Neural crest cell (in vitro differentiated cells): ENCODE measurements around the gene COL26A1. TPM values are rescaled to one million over a fixed set of nuclear protein-coding genes. Genes with fewer than 3 reads are reported as not detected.

Experiments used
- DNase-seq: peaks from one replicate; pipeline ENCODE4 v3.0.0; 2021; ENCODE audit warnings: low read depth, mixed read lengths, low spot score
- H3K27ac Mint-ChIP-seq: one replicate; pipeline ENCODE4 v1.8.0; 2021; ENCODE audit warnings: mild to moderate bottlenecking, mixed read lengths; ENCODE audit not compliant: unreplicated experiment
- H3K27me3 Mint-ChIP-seq: 2 replicates; pipeline ENCODE4 v1.8.0; 2021; ENCODE audit warnings: low read depth, mild to moderate bottlenecking, mixed read lengths
- H3K36me3 Mint-ChIP-seq: 2 replicates; pipeline ENCODE4 v1.8.0; 2021; ENCODE audit warnings: low read depth, mild to moderate bottlenecking, mixed read lengths
- H3K4me1 Mint-ChIP-seq: 2 replicates; pipeline ENCODE4 v1.8.0; 2021; ENCODE audit warnings: mixed read lengths
- H3K4me3 Mint-ChIP-seq: one replicate; pipeline ENCODE4 v1.8.0; 2021; ENCODE audit warnings: mild to moderate bottlenecking, mixed read lengths
- H3K9me3 Mint-ChIP-seq: 2 replicates; pipeline ENCODE4 v1.8.0; 2021; ENCODE audit warnings: mixed read lengths
- total RNA-seq: library from RNA; stranded (reverse); gene quantifications from 2 replicates; pipeline ENCODE4 v1.2.1, GENCODE V29; 2021
- TF ChIP-seq, protein P1 (sequence below): fragments of 200-600 bp; sonication (generic); conservative IDR thresholded peaks from 2 replicates; pipeline ENCODE4 v1.5.0; 2021; ENCODE audit warnings: antibody characterized with exemption, mild to moderate bottlenecking

The COL26A1 gene
- total RNA-seq, 1 donor from 2014 or later = 38.3 TPM

DNA sequence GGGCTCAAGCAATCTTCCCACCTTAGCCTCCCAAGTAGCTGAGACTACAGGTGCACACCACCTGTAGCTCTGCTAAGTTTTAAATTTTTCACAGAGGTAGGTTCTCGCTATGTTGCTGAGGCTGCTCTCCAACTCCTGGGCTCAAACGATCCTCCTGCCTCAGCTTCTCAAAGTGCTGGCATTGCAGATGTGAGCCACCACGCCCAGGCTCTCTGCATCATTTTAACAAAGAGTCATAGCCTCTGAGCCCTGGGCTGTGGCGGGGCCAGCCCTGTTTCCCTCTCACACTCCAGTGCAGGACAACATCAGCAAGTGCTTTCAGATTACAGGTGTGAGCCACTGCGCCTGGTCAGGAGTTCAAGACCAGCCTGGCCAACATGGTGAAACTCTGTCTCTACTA, 102.5 kb downstream of the COL26A1 start:
- Mint-ChIP-seq H3K4me1 (peaks cover 10% of the 10 kb centered on the region), H3K4me3 (no peak overlapping the region), H3K27ac (no peak overlapping the region), H3K9me3 (no peaks in the 10 kb centered on the region), H3K36me3 (no peaks in the 10 kb centered on the region), H3K27me3 (no peaks in the 10 kb centered on the region)
- DNase-seq = no peak
- TF ChIP-seq, protein P1, sequence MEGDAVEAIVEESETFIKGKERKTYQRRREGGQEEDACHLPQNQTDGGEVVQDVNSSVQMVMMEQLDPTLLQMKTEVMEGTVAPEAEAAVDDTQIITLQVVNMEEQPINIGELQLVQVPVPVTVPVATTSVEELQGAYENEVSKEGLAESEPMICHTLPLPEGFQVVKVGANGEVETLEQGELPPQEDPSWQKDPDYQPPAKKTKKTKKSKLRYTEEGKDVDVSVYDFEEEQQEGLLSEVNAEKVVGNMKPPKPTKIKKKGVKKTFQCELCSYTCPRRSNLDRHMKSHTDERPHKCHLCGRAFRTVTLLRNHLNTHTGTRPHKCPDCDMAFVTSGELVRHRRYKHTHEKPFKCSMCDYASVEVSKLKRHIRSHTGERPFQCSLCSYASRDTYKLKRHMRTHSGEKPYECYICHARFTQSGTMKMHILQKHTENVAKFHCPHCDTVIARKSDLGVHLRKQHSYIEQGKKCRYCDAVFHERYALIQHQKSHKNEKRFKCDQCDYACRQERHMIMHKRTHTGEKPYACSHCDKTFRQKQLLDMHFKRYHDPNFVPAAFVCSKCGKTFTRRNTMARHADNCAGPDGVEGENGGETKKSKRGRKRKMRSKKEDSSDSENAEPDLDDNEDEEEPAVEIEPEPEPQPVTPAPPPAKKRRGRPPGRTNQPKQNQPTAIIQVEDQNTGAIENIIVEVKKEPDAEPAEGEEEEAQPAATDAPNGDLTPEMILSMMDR = no peak

DNA sequence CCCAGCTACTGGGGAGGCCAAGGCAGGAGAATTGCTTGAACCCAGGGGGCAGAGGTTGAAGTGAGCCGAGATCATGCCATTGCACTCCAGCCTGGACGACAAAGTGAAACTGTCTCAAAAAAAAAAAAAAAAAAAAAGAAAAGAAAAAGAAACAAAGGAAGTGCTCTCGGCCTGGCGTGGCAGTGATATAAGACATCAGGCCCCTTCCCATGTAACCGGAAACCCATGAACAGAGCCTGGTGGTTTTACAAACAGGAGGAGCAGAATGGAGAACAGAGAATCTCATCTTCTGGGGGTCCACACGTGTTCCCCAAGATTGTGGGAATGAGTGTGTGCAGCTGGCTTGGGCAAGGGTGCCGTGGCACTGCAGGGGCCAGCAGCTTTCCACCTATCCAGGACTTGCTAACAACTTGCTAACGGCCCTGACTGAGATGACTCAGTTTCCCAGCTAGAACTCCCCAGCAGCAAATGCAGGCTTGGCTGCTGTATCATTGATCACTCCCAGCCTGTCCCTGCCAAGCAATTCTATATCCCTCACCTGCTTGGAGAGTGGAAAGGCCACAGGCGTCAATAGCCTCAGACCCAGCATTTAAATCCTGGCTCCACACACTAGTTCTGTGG, 103.0 kb downstream of the COL26A1 start:
- TF ChIP-seq, protein P1 = no peak
- no peak for DNase-seq
- H3K9me3 Mint-ChIP-seq = no peaks in the 10 kb centered on the region
- H3K36me3 Mint-ChIP-seq = no peaks in the 10 kb centered on the region
- no peaks in the 10 kb centered on the region for H3K27me3 Mint-ChIP-seq
- H3K4me1 Mint-ChIP-seq = peaks cover 14% of the 10 kb centered on the region
- H3K4me3 Mint-ChIP-seq = no peak overlapping the region
- H3K27ac Mint-ChIP-seq = no peak overlapping the region

GRCh38 chr7:101466871-101467270, 104.2 kb downstream of the COL26A1 start:
- Mint-ChIP-seq H3K4me3 (no peak overlapping the region), H3K36me3 (no peaks in the 10 kb centered on the region), H3K27ac (no peak overlapping the region), H3K27me3 (no peaks in the 10 kb centered on the region), H3K9me3 (no peaks in the 10 kb centered on the region), H3K4me1 (peaks cover 21% of the 10 kb centered on the region)
- DNase-seq = no peak
- TF ChIP-seq, protein P1 = no peak

DNA sequence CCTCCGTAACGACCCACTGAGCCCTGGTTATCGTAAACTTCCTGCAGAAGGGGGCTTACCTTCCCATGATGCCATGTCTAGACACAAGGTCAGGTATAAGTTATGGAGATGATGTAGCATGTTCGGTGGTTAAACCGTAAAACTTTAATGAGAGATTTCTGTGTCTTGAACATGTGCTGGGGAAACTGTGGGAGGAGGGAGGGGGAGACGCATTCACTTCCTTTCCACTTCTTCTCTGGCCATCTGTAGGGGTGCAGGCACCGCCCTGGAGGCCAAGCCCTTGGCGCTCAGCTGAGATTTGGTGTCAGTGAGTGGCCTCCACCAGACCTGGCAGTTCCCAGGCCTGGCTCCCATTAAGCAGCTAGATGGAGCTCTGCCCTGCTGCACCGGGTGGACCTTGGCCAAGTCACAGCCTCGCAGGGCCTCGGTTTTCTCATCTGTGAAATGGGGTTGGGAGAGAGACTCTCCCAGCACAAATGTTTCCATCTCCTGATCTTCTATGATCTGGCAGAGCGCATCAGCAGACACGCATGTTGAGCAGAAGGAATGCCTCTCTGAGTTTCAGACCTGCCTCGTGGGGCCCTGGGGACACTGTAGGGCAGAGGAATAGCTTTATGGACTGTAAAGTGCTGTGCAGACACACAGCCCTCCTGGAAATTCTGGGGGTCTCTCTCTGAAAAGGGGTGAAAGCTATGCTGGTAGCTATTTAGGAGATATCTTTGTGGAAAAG, 106.0 kb downstream of the COL26A1 start:
- TF ChIP-seq, protein P1 = no peak
- Mint-ChIP-seq H3K27me3 (no peaks in the 10 kb centered on the region), H3K4me1 (peaks cover 14% of the 10 kb centered on the region), H3K4me3 (no peak overlapping the region), H3K9me3 (no peaks in the 10 kb centered on the region), H3K27ac (no peak overlapping the region), H3K36me3 (no peaks in the 10 kb centered on the region)
- DNase-seq = no peak

GRCh38 chr7:101470668-101471487, 108.2 kb downstream of the COL26A1 start:
- H3K27me3 Mint-ChIP-seq = no peaks in the 10 kb centered on the region
- H3K4me3 Mint-ChIP-seq = no peak overlapping the region
- no peaks in the 10 kb centered on the region for H3K9me3 Mint-ChIP-seq
- peak overlapping the region; percentile 1 for H3K27ac Mint-ChIP-seq
- no peak for DNase-seq
- TF ChIP-seq, protein P1 = no peak
- no peaks in the 10 kb centered on the region for H3K36me3 Mint-ChIP-seq
- peaks cover 11% of the 10 kb centered on the region for H3K4me1 Mint-ChIP-seq
